ENCODE measurements around the gene TTC21A. TPM values are rescaled to one million over a fixed set of nuclear protein-coding genes. Genes with fewer than 3 reads are reported as not detected.

The TTC21A gene
- total RNA-seq, 1 donor from 2014 or later, result 3.9 TPM

DNA sequence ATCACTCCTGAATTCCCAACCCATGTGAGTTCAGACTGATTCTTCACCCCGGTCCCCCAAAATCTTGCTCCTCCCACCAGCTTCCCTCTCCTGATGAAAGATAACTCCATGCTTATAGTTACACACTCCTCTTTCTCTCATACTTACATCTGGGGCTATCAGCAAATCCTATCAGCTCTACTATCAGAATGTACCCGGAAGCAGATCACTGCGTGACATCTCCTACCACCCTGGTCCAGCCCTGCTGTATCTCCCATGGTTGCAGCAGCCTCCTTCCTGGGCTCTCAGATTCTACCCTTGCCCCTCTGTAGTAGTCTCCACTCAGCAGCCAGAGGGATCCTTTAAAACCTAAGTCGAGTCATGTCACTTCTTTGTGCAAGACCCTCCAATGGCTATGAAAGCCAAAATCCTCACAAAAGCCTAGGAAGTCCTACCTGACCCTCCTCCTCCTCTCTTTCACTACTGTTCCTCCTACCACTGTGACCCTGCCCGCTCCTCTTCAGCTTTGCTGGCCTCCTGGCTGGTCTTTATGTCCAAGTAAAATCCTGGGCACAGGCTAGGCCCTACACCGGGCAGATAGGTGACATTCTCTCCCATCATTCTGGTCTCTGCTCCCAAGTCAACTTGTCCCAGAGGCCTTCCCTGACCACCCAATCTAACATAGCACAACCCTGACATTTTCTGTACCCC, 68.7 kb downstream of the TTC21A start:
- H3K27ac Mint-ChIP-seq (ENCODE audit: unreplicated experiment), result peak overlapping the region; percentile 4
- Histone ChIP-seq H3K4me3 (ENCODE audit: insufficient read depth, low read depth, low read length) (no peak overlapping the region), H3K27me3 (ENCODE audit: insufficient read depth, low read length) (no peaks in the 10 kb centered on the region), H3K36me3 (ENCODE audit: insufficient read depth, low read length) (no peaks in the 10 kb centered on the region), H3K79me2 (ENCODE audit: insufficient read depth, low read length) (no peaks in the 10 kb centered on the region), H3K4me2 (ENCODE audit: low read length) (no peak overlapping the region), H3K9me3 (ENCODE audit: insufficient read depth, low read depth, low read length) (no peaks in the 10 kb centered on the region), H2AFZ (ENCODE audit: low read depth, low read length) (no peak overlapping the region), H4K20me1 (ENCODE audit: insufficient read depth, low read length) (no peaks in the 10 kb centered on the region), H3K9ac (ENCODE audit: low read length) (no peak overlapping the region), H3K27ac (ENCODE audit: low read depth, low read length) (no peak overlapping the region), H3K4me1 (ENCODE audit: insufficient read depth, low read length) (peaks cover 19% of the 10 kb centered on the region)
- DNase-seq (ENCODE audit: low read depth) (no peak), FAIRE-seq (no peak)
- TF ChIP-seq, protein P1, sequence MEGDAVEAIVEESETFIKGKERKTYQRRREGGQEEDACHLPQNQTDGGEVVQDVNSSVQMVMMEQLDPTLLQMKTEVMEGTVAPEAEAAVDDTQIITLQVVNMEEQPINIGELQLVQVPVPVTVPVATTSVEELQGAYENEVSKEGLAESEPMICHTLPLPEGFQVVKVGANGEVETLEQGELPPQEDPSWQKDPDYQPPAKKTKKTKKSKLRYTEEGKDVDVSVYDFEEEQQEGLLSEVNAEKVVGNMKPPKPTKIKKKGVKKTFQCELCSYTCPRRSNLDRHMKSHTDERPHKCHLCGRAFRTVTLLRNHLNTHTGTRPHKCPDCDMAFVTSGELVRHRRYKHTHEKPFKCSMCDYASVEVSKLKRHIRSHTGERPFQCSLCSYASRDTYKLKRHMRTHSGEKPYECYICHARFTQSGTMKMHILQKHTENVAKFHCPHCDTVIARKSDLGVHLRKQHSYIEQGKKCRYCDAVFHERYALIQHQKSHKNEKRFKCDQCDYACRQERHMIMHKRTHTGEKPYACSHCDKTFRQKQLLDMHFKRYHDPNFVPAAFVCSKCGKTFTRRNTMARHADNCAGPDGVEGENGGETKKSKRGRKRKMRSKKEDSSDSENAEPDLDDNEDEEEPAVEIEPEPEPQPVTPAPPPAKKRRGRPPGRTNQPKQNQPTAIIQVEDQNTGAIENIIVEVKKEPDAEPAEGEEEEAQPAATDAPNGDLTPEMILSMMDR (IDR thresholded peaks at IDR 0.05; ENCODE audit: insufficient read depth, low read depth, low read length), result no peak
- TF ChIP-seq EZH2 (IDR thresholded peaks at IDR 0.05; ENCODE audit: insufficient read depth, low read length), result no peak
- H3K27me3 Mint-ChIP-seq (ENCODE audit: low read depth, unreplicated experiment), result peaks cover 5% of the 10 kb centered on the region
- H3K4me1 Mint-ChIP-seq (ENCODE audit: low read depth, unreplicated experiment), result peaks cover 23% of the 10 kb centered on the region
- H3K36me3 Mint-ChIP-seq (ENCODE audit: low read depth, unreplicated experiment), result peaks cover 2% of the 10 kb centered on the region
- peaks cover 9% of the 10 kb centered on the region for H3K9me3 Mint-ChIP-seq (ENCODE audit: unreplicated experiment)
- H3K4me3 Mint-ChIP-seq (ENCODE audit: unreplicated experiment), result no peak overlapping the region

DNA sequence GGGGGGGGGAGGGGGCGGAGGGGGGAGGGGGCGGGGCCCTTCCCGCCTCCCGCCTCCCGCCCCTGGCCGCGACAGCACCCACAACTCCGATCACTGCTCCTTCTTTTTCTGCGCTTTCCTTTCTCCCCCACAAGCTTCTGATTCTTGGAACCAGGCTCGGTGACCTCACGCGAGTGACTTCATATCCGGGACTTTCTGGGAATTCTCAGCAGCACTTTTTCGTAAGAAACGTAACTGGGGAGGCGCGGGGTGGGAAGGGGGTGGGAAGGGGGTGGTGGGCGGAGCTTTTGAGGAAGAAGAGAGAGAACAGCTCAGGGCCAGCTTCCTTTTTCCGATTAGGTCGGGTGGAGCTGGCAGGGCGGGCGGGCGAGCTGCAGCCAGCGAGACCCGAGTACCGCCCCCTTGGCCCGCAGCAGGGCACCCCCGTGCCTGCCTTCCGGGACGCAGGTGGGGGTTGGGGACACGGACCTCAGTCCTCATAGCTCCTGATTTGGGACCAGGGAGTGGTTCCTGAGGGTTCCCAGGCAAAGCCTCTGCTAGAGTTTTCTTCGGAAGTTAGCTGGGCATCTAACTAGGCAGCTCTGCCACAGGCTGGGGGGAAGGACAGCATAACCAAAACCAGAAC, 70.3 kb downstream of the TTC21A start:
- DNase-seq (ENCODE audit: low read depth) (peak; percentile 93), FAIRE-seq (no peak)
- peaks cover 23% of the 10 kb centered on the region for H3K4me1 Mint-ChIP-seq (ENCODE audit: low read depth, unreplicated experiment)
- TF ChIP-seq, protein P1 (IDR thresholded peaks at IDR 0.05; ENCODE audit: insufficient read depth, low read depth, low read length), result no peak
- TF ChIP-seq EZH2 (IDR thresholded peaks at IDR 0.05; ENCODE audit: insufficient read depth, low read length), result no peak
- Histone ChIP-seq H2AFZ (ENCODE audit: low read depth, low read length) (peak overlapping the region; percentile 72), H3K9me3 (ENCODE audit: insufficient read depth, low read depth, low read length) (no peaks in the 10 kb centered on the region), H3K4me2 (ENCODE audit: low read length) (peak overlapping the region; percentile 92), H3K79me2 (ENCODE audit: insufficient read depth, low read length) (no peaks in the 10 kb centered on the region), H3K27me3 (ENCODE audit: insufficient read depth, low read length) (no peaks in the 10 kb centered on the region), H3K4me1 (ENCODE audit: insufficient read depth, low read length) (peaks cover 19% of the 10 kb centered on the region), H3K27ac (ENCODE audit: low read depth, low read length) (peak overlapping the region; percentile 82), H3K4me3 (ENCODE audit: insufficient read depth, low read depth, low read length) (peak overlapping the region; percentile 70), H4K20me1 (ENCODE audit: insufficient read depth, low read length) (no peaks in the 10 kb centered on the region), H3K9ac (ENCODE audit: low read length) (peak overlapping the region; percentile 87), H3K36me3 (ENCODE audit: insufficient read depth, low read length) (no peaks in the 10 kb centered on the region)
- H3K9me3 Mint-ChIP-seq (ENCODE audit: unreplicated experiment), result peaks cover 5% of the 10 kb centered on the region
- H3K36me3 Mint-ChIP-seq (ENCODE audit: low read depth, unreplicated experiment), result peaks cover 2% of the 10 kb centered on the region
- H3K27ac Mint-ChIP-seq (ENCODE audit: unreplicated experiment), result peak overlapping the region; percentile 100
- peak overlapping the region; percentile 82 for H3K4me3 Mint-ChIP-seq (ENCODE audit: unreplicated experiment)
- peaks cover under 1% of the 10 kb centered on the region for H3K27me3 Mint-ChIP-seq (ENCODE audit: low read depth, unreplicated experiment)

DNA sequence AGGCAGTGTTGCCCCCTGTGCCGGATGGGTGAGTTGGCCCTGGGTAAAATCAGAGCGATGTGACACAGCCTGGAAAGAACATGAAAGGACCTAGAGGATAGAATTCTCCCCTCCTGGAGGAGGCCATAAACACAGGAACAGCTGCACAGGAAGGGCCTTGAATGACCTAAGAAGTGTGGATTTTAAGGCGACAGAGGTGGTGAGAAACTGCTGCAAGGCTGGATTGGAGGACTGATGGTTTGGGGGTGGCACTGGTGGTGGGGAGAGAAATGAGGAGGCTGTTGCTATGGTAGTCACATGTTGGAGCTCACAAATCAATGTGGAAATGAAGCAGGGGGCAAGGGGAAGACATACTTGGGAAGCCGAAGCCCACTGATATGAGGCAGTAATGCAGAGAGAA, 71.1 kb downstream of the TTC21A start:
- H3K4me3 Mint-ChIP-seq (ENCODE audit: unreplicated experiment), result peak overlapping the region; percentile 66
- no peaks in the 10 kb centered on the region for H4K20me1 ChIP-seq (ENCODE audit: insufficient read depth, low read length)
- H3K36me3 Mint-ChIP-seq (ENCODE audit: low read depth, unreplicated experiment), result peaks cover 2% of the 10 kb centered on the region
- no peaks in the 10 kb centered on the region for H3K27me3 ChIP-seq (ENCODE audit: insufficient read depth, low read length)
- H3K4me1 ChIP-seq (ENCODE audit: insufficient read depth, low read length), result peaks cover 19% of the 10 kb centered on the region
- H3K27ac Mint-ChIP-seq (ENCODE audit: unreplicated experiment), result peak overlapping the region; percentile 100
- no peak overlapping the region for H2AFZ ChIP-seq (ENCODE audit: low read depth, low read length)
- peaks cover 23% of the 10 kb centered on the region for H3K4me1 Mint-ChIP-seq (ENCODE audit: low read depth, unreplicated experiment)
- H3K9ac ChIP-seq (ENCODE audit: low read length), result peak overlapping the region; percentile 87
- peaks cover 4% of the 10 kb centered on the region for H3K27me3 Mint-ChIP-seq (ENCODE audit: low read depth, unreplicated experiment)
- FAIRE-seq (no peak), DNase-seq (ENCODE audit: low read depth) (peak; percentile 37)
- H3K9me3 ChIP-seq (ENCODE audit: insufficient read depth, low read depth, low read length), result no peaks in the 10 kb centered on the region
- H3K79me2 ChIP-seq (ENCODE audit: insufficient read depth, low read length), result no peaks in the 10 kb centered on the region
- peak overlapping the region; percentile 92 for H3K4me2 ChIP-seq (ENCODE audit: low read length)
- no peaks in the 10 kb centered on the region for H3K36me3 ChIP-seq (ENCODE audit: insufficient read depth, low read length)
- peaks cover 4% of the 10 kb centered on the region for H3K9me3 Mint-ChIP-seq (ENCODE audit: unreplicated experiment)
- H3K27ac ChIP-seq (ENCODE audit: low read depth, low read length), result peak overlapping the region; percentile 82
- no peak for TF ChIP-seq EZH2 (IDR thresholded peaks at IDR 0.05; ENCODE audit: insufficient read depth, low read length)
- TF ChIP-seq, protein P1 (IDR thresholded peaks at IDR 0.05; ENCODE audit: insufficient read depth, low read depth, low read length), result no peak
- peak overlapping the region; percentile 70 for H3K4me3 ChIP-seq (ENCODE audit: insufficient read depth, low read depth, low read length)

Data from astrocyte (in vitro differentiated cells and primary cell).